Fibroblast of skin of left biceps (primary cell): ENCODE results near the gene DAO.
A peak's percentile ranks its signal among the peaks of the same experiment; 100 is the strongest.
"Not testable (repeated sequence)": the region's sequence is repeated elsewhere in the genome, so short reads cannot be mapped to it uniquely, and the experiment has no call there.

ENCODE experiments used
- DNase-seq, 2 experiments: peaks; one replicate each; pipeline ENCODE4 v3.0.0-alpha.2; 2013; ENCODE audit warnings: low read depth in 2 of 2

Gene DAO

GRCh38 chr12:108879615-108880254 is at the start of gene DAO:
DAO (plus strand) TSS chr12:108880092; CDS start chr12:108885007, 4,915 bp downstream.
- no peak for DNase-seq

- DNase-seq, result no peak
Observed at GRCh38 chr12:108831309-108831991, 48.4 kb upstream of the DAO start.

GRCh38 chr12:108832208-108832607 is 47.7 kb upstream of the DAO start:
- DNase-seq, result no peak

- peak; percentile 80 to 82 for DNase-seq
Observed at GRCh38 chr12:108832730-108833354, 47.0 kb upstream of the DAO start.

- peak; percentile 75 to 78 for DNase-seq
Observed at GRCh38 chr12:108833355-108833733, 46.5 kb upstream of the DAO start.

GRCh38 chr12:108833757-108834472 is 46.0 kb upstream of the DAO start:
- DNase-seq, result peak in 1 of 2 experiments; percentile 45

GRCh38 chr12:108835860-108836634 is 43.8 kb upstream of the DAO start:
- DNase-seq, result no peak

- no peak for DNase-seq
Observed at GRCh38 chr12:108837239-108837638, 42.7 kb upstream of the DAO start.

- DNase-seq, result no peak
Observed at GRCh38 chr12:108837680-108838079, 42.2 kb upstream of the DAO start.

GRCh38 chr12:108838194-108839017 is 41.5 kb upstream of the DAO start:
- peak; percentile 94 to 95 for DNase-seq

GRCh38 chr12:108839018-108839889 is 40.6 kb upstream of the DAO start:
- no peak for DNase-seq

- no peak for DNase-seq
Observed at GRCh38 chr12:108839890-108840230, 40.0 kb upstream of the DAO start.

- no peak for DNase-seq
Observed at GRCh38 chr12:108840605-108841332, 39.1 kb upstream of the DAO start.

GRCh38 chr12:108841825-108842224 is 38.1 kb upstream of the DAO start:
- not testable (repeated sequence) for DNase-seq

GRCh38 chr12:108842361-108842760 is 37.5 kb upstream of the DAO start:
- DNase-seq, result no peak

GRCh38 chr12:108843187-108843586 is 36.7 kb upstream of the DAO start:
- DNase-seq, result no peak

GRCh38 chr12:108845696-108846095 is 34.2 kb upstream of the DAO start:
- no peak for DNase-seq

GRCh38 chr12:108846290-108846701 is 33.6 kb upstream of the DAO start:
- no peak for DNase-seq

- DNase-seq, result no peak
Observed at GRCh38 chr12:108847705-108848104, 32.2 kb upstream of the DAO start.
